Thymus (tissue), 11 donors: ENCODE measurements around the gene DKKL1. TPM values are rescaled to one million over a fixed set of nuclear protein-coding genes. Genes with fewer than 3 reads are reported as not detected.

ENCODE experiments used
- DNase-seq, 9 donors: peaks; one replicate each; pipeline ENCODE4 v3.0.0-alpha.2; 2013; ENCODE audit warnings: low spot score in 9 of 9, low read depth in 6 of 9, missing footprints in 1 of 9
- H3K27ac ChIP-seq, 2 donors: one replicate each; pipeline ENCODE4 v1.5.1; 2013; ENCODE audit warnings: control low read depth in 1 of 2, low read depth in 1 of 2, low read length in 1 of 2, mild to moderate bottlenecking in 1 of 2, moderate library complexity in 1 of 2
- H3K27me3 ChIP-seq, 2 donors: one replicate each; pipeline ENCODE4 v1.5.1; 2013; ENCODE audit warnings: low read length in 1 of 2; ENCODE audit not compliant: control insufficient read depth in 2 of 2, insufficient read depth in 1 of 2
- H3K36me3 ChIP-seq, 2 donors: one replicate each; pipeline ENCODE4 v1.5.1; 2013; ENCODE audit warnings: low read length in 1 of 2, mild to moderate bottlenecking in 1 of 2, moderate library complexity in 1 of 2; ENCODE audit not compliant: control insufficient read depth in 2 of 2, insufficient read depth in 2 of 2
- H3K4me1 ChIP-seq, 2 donors: one replicate each; pipeline ENCODE4 v1.5.1; 2013; ENCODE audit warnings: low read length in 2 of 2; ENCODE audit not compliant: control insufficient read depth in 2 of 2, insufficient read depth in 2 of 2
- H3K4me3 ChIP-seq, 2 donors: one replicate each; pipeline ENCODE4 v1.5.1; 2013; ENCODE audit warnings: low read length in 2 of 2, control low read depth in 1 of 2, mild to moderate bottlenecking in 1 of 2
- H3K9me3 ChIP-seq, 2 donors: one replicate each; pipeline ENCODE4 v1.5.1; 2013; ENCODE audit warnings: low read length in 1 of 2, mild to moderate bottlenecking in 1 of 2; ENCODE audit not compliant: control insufficient read depth in 2 of 2, insufficient read depth in 1 of 2
- WGBS: extraction: QIAGEN DNeasy Blood & Tissue Kit; methylation state at CpG from one replicate; pipeline ENCODE4 v1.1.7; 2013; 5-methylcytosine and 5-hydroxymethylcytosine counted together
- polyA plus RNA-seq: library from polyadenylated mRNA; stranded (reverse); fragments of 200-250 nt; gene quantifications from one replicate; pipeline ENCODE4 v1.2.3, GENCODE V29; 2013
- total RNA-seq: library from RNA; stranded (reverse); fragments of 120-200 nt; gene quantifications from one replicate; pipeline ENCODE4 v1.2.4, GENCODE V29; 2013
- donor health status: healthy.

DKKL1 gene
- total and polyA plus RNA-seq, 2 donors: 0.14 to 0.21 TPM

DNA sequence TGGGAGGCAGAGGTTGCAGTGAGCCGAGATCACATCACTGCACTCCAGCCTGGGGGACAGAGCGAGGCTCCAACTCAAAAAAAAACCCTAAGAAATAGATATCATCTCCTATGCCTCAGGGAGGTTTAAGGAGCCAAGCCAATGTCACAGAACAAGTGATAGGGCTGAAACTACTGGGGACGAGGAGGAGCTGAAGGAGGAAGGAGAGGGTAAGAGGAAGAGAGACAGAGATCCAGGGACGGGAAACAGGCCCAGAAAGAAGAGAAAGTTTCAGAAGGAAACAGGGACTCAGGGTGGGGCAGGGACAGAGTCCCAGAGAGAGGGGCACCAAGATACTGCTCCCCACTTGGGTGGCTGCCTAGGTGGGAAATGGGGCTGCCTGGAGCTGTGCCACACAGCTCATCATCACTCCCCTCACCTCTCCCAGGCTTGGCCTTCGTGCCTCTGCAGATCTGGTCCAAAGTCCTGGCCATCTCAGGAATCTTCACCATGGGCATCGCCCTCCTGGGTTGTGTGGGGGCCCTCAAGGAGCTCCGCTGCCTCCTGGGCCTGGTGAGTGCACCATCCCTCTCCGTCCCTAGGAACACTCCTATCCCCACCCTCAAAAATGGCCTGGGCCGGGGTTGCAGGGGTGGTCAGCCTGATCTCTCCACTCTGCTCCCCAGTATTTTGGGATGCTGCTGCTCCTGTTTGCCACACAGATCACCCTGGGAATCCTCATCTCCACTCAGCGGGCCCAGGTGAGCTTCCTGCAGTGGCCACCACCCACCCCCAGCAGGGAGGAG lies 27.0 kb upstream of the DKKL1 start:
- Histone ChIP-seq H3K27ac (no peak overlapping the region), H3K4me3 (no peak overlapping the region), H3K9me3 (no peaks in the 10 kb centered on the region), H3K36me3 (peaks cover 22 to 34% of the 10 kb centered on the region in 2 donors), H3K4me1 (peaks cover 22 to 53% of the 10 kb centered on the region in 2 donors), H3K27me3 (no peaks in the 10 kb centered on the region)
- DNase-seq: no peak
- WGBS: 96% methylated on average over 10 of the region's 10 CpGs

GRCh38 chr19:49337267-49338022 lies 26.2 kb upstream of the DKKL1 start:
- Histone ChIP-seq H3K27ac (no peak overlapping the region), H3K4me3 (no peak overlapping the region), H3K36me3 (peaks cover 22 to 34% of the 10 kb centered on the region in 2 donors), H3K9me3 (no peaks in the 10 kb centered on the region), H3K27me3 (no peaks in the 10 kb centered on the region), H3K4me1 (peaks cover 22 to 46% of the 10 kb centered on the region in 2 donors)
- no peak for DNase-seq
- 94% methylated on average over 19 of the region's 19 CpGs for WGBS

- Histone ChIP-seq H3K36me3 (peaks cover 22 to 34% of the 10 kb centered on the region in 2 donors), H3K4me1 (peaks cover 22 to 38% of the 10 kb centered on the region in 2 donors), H3K27ac (no peak overlapping the region), H3K27me3 (no peaks in the 10 kb centered on the region), H3K4me3 (no peak overlapping the region), H3K9me3 (no peaks in the 10 kb centered on the region)
- 94% methylated on average over 34 of the region's 34 CpGs for WGBS
- DNase-seq: no peak
Measured at GRCh38 chr19:49338023-49338677, 25.5 kb upstream of the DKKL1 start.

DNA sequence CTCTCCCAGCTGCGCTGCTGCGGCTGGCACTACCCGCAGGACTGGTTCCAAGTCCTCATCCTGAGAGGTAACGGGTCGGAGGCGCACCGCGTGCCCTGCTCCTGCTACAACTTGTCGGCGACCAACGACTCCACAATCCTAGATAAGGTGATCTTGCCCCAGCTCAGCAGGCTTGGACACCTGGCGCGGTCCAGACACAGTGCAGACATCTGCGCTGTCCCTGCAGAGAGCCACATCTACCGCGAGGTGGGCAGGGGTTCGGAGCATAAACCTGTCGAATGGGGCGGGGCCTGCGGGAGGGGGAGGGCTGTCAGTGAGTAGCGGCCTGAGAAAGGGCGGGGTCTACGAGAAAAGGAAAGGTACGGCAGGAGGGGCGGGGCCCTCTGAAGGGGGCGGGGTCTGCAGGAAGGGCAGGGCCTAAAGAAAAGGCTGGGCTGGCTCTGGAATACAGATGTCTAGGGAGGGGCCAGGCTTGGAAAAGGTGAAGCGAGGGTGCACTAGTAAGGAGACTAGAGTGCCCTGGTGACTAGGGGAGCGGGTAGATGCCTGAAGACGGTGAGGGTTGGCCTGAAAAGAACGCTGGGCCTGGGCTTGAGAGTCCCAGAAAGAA lies 24.9 kb upstream of the DKKL1 start:
- WGBS: 93% methylated on average over 30 of the region's 30 CpGs
- Histone ChIP-seq H3K4me1 (peaks cover 16 to 32% of the 10 kb centered on the region in 2 donors), H3K27ac (no peak overlapping the region), H3K27me3 (no peaks in the 10 kb centered on the region), H3K9me3 (no peaks in the 10 kb centered on the region), H3K36me3 (peaks cover 22 to 34% of the 10 kb centered on the region in 2 donors), H3K4me3 (no peak overlapping the region)
- no peak for DNase-seq

DNA sequence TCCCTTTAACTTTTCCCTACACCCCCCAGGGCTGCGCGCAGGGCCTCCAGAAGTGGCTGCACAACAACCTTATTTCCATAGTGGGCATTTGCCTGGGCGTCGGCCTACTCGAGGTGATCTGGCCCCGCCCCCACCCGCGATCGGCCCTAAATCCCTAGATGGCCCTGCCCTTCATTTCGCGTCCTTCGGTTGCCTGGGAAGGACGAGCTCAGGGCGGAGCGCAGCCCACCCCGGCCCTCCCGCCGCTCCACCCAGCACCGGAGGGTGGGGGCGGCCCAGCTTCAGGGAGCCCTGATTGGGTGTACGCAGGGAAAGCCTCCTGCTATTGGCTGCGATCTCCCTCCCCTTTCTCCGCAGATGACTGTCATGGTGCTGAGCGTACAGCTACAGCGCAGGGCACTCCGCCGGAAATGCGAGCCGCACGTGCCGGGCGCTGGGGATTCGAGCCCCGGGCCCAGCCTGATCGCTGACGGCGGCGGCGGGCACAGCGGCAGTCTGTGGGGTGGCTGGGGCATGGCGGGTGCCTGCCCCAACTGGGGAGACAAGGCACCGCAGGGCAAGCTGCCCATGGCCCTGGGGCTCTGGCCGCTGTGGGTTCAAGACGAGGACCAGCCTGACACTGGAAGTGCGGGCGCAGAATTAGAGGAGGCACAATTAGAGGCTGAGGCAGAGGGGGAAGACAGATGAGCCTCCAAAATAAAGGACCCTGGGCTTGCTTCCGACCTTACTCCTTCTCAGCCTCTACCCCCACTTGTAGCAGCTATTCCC lies 24.2 kb upstream of the DKKL1 start:
- Histone ChIP-seq H3K27me3 (no peaks in the 10 kb centered on the region), H3K27ac (peak overlapping the region in 1 of 2 donors; percentile 36), H3K9me3 (no peaks in the 10 kb centered on the region), H3K4me1 (peaks cover 11 to 25% of the 10 kb centered on the region in 2 donors), H3K4me3 (no peak overlapping the region), H3K36me3 (peaks cover 22 to 34% of the 10 kb centered on the region in 2 donors)
- no peak for DNase-seq
- 92% methylated on average over 47 of the region's 47 CpGs for WGBS

DNA sequence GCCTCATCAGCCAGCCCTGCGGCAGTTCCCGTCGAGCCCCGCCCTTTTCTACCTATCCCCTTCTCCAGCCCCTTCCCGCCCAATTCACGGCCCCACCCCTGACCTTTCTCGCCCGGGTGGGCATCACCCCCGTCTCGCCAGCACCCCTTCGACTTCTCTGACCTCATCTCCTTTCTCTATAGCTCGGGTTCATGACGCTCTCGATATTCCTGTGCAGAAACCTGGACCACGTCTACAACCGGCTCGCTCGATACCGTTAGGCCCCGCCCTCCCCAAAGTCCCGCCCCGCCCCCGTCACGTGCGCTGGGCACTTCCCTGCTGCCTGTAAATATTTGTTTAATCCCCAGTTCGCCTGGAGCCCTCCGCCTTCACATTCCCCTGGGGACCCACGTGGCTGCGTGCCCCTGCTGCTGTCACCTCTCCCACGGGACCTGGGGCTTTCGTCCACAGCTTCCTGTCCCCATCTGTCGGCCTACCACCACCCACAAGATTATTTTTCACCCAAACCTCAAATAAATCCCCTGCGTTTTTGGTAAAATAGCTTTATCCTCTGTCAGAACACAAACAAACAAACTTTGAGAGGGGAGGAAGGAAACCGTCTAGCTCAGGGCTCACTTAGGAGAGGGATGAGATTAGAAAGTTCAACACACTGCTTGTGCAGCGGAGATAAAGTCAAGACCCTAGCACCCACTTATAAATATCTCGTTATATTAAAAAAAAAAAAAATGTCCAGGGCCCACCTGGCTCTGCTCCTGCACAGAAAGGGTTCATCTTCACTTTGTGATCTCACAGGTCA lies 23.4 kb upstream of the DKKL1 start:
- Histone ChIP-seq H3K4me3 (no peak overlapping the region), H3K4me1 (peaks cover 6 to 17% of the 10 kb centered on the region in 2 donors), H3K27ac (peak overlapping the region in 1 of 2 donors; percentile 26), H3K27me3 (no peaks in the 10 kb centered on the region), H3K9me3 (no peaks in the 10 kb centered on the region), H3K36me3 (peaks cover 22 to 34% of the 10 kb centered on the region in 2 donors)
- no peak for DNase-seq
- WGBS: 73% methylated on average over 36 of the region's 36 CpGs

DNA sequence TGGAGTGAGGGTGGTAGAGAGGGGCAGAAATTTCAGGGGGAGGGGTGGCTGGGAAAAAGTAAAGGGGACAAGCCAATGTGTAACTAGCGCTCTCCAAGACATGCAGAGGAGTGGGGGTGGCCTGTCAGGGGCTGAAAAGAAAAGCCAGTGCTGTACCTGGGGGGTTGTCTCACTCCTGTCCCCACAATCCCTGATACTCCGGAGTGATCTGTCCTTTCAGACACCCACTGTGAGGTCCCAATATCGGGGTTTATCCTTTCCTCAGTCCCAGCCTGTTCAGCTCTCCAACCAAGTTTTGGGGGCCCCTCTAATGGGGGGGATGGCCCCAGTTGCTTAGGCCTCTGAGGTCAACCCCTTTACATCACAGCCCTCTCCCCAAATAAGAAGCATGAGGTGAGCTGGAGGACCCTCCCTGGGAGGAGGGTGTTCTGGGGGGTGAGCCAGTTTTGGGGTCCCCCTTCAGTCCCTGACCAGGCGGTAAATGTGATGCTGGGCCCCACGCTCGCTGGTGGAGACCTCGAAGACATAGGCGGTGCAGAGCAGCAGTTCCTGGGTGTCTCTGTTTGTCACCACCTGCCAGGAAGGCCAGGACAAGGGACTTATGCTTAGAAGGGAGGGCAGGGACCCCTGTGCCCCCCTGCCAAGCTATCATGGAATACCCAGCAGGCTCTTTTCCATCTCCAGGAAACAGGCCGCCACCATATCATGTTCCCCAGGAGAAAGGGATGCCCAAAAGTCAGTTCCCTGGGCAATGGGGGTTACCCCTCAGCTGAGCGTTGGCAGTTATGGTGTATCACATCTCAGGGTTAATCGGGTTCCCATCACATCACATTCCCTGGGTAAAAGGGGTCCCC lies 22.6 kb upstream of the DKKL1 start:
- peaks cover 6 to 13% of the 10 kb centered on the region in 2 donors for H3K4me1 ChIP-seq
- no peak overlapping the region for H3K4me3 ChIP-seq
- WGBS: 97% methylated on average over 11 of the region's 11 CpGs

More for the DNA sequence above, 22.6 kb upstream of the DKKL1 start:
- Histone ChIP-seq H3K9me3 (no peaks in the 10 kb centered on the region), H3K27me3 (no peaks in the 10 kb centered on the region), H3K36me3 (peaks cover 22 to 34% of the 10 kb centered on the region in 2 donors), H3K27ac (no peak overlapping the region)
- DNase-seq: no peak
